PFSK-1 (cell line): ENCODE results near the gene GSN.

Experiments
- FOXP2 ChIP-seq: optimal IDR thresholded peaks from 2 replicates; pipeline ENCODE3; 2011; ENCODE audit warnings: borderline replicate concordance, control low read depth, inconsistent platforms; ENCODE audit not compliant: insufficient read depth; ENCODE audit errors: extremely low read length, extremely low read depth
- POLR2AphosphoS5 ChIP-seq: IDR thresholded peaks from 2 replicates; pipeline ENCODE4 v1.6.1; 2012; ENCODE audit warnings: low read depth, mild to moderate bottlenecking, control low read depth, low read length, moderate library complexity

GRCh38 chr9:121281614-121282276, 13.8 kb downstream of the GSN start:
- TF ChIP-seq POLR2AphosphoS5 (no peak), FOXP2 (no peak)
